Measurements from ENCODE around the gene CLEC7A.

The CLEC7A gene

GRCh38 chr12:10140001-10140400 lies 10.0 kb upstream of the CLEC7A start:
- DNase-seq (ENCODE audit: low read depth): peak; percentile 1

GRCh38 chr12:10136637-10137205 lies 6.7 kb upstream of the CLEC7A start:
- DNase-seq (ENCODE audit: low read depth): no peak

GRCh38 chr12:10135126-10135525 lies 5.1 kb upstream of the CLEC7A start:
- DNase-seq (ENCODE audit: low read depth): no peak

GRCh38 chr12:10132850-10133370 lies 2.9 kb upstream of the CLEC7A start:
- DNase-seq (ENCODE audit: low read depth): no peak

- DNase-seq (ENCODE audit: low read depth): no peak
Measured at GRCh38 chr12:10131111-10131690, 1.2 kb upstream of the CLEC7A start.

- DNase-seq (ENCODE audit: low read depth): no peak
Measured at GRCh38 chr12:10128687-10129086, 1.3 kb downstream of the CLEC7A start.

GRCh38 chr12:10126413-10126812 lies 3.6 kb downstream of the CLEC7A start:
- DNase-seq (ENCODE audit: low read depth): no peak

GRCh38 chr12:10122689-10123088 lies 7.3 kb downstream of the CLEC7A start:
- DNase-seq (ENCODE audit: low read depth): no peak

- no peak for DNase-seq (ENCODE audit: low read depth)
Measured at GRCh38 chr12:10121278-10121677, 8.7 kb downstream of the CLEC7A start.

- DNase-seq (ENCODE audit: low read depth): no peak
Measured at GRCh38 chr12:10119066-10119465, 10.9 kb downstream of the CLEC7A start.

- no peak for DNase-seq (ENCODE audit: low read depth)
Measured at GRCh38 chr12:10115890-10116289, 14.1 kb downstream of the CLEC7A start.

- no peak for DNase-seq (ENCODE audit: low read depth)
Measured at GRCh38 chr12:10115311-10115710, 14.7 kb downstream of the CLEC7A start.

- DNase-seq (ENCODE audit: low read depth): no peak
Measured at GRCh38 chr12:10113920-10114319, 16.1 kb downstream of the CLEC7A start.

- DNase-seq (ENCODE audit: low read depth): no peak
Measured at GRCh38 chr12:10113075-10113474, 16.9 kb downstream of the CLEC7A start.

GRCh38 chr12:10111451-10111850 lies 18.5 kb downstream of the CLEC7A start:
- no peak for DNase-seq (ENCODE audit: low read depth)

GRCh38 chr12:10110256-10110844 lies 19.6 kb downstream of the CLEC7A start:
- no peak for DNase-seq (ENCODE audit: low read depth)

GRCh38 chr12:10102322-10102721 lies 27.7 kb downstream of the CLEC7A start:
- no peak for DNase-seq (ENCODE audit: low read depth)

- DNase-seq (ENCODE audit: low read depth): no peak
Measured at GRCh38 chr12:10101648-10102220, 28.3 kb downstream of the CLEC7A start.

- DNase-seq (ENCODE audit: low read depth): no peak
Measured at GRCh38 chr12:10101042-10101579, 28.9 kb downstream of the CLEC7A start.

- DNase-seq (ENCODE audit: low read depth): no peak
Measured at GRCh38 chr12:10098791-10099190, 31.2 kb downstream of the CLEC7A start, which contains the start of gene CLEC1A. Gene CLEC1A (minus strand): TSS chr12:10098985. CDS start chr12:10098922, 63 bp downstream.

GRCh38 chr12:10097521-10097920 lies 32.5 kb downstream of the CLEC7A start:
- DNase-seq (ENCODE audit: low read depth): no peak

- DNase-seq (ENCODE audit: low read depth): no peak
Measured at GRCh38 chr12:10095971-10096370, 34.0 kb downstream of the CLEC7A start.

All from activated T-helper 1 cell treated with Interleukin-2 at 50 U/mL for 16 hours (primary cell).